Ectodermal cell (in vitro differentiated cells): ENCODE data around the gene APOH.
"Not testable (repeated sequence)": the region's sequence is repeated elsewhere in the genome, so short reads cannot be mapped to it uniquely, and the experiment has no call there.

Experiments
- H3K27ac ChIP-seq: 2 replicates; pipeline ENCODE4 v1.7.0; 2013; ENCODE audit warnings: mild to moderate bottlenecking, low read depth, low read length; ENCODE audit not compliant: insufficient read depth, poor library complexity, severe bottlenecking
- H3K27me3 ChIP-seq: 2 replicates; pipeline ENCODE4 v1.7.0; 2013; ENCODE audit warnings: mild to moderate bottlenecking, low read length; ENCODE audit not compliant: insufficient read depth, control insufficient read depth, poor library complexity, severe bottlenecking
- H3K36me3 ChIP-seq: one replicate; pipeline ENCODE4 v1.7.0; 2013; ENCODE audit warnings: low read length; ENCODE audit not compliant: control insufficient read depth, insufficient read depth
- H3K4me1 ChIP-seq: one replicate; pipeline ENCODE4 v1.7.0; 2013; ENCODE audit warnings: low read length; ENCODE audit not compliant: control insufficient read depth, insufficient read depth
- H3K4me3 ChIP-seq: 2 replicates; pipeline ENCODE4 v1.7.0; 2013; ENCODE audit warnings: low read depth, low read length, control low read depth; ENCODE audit not compliant: insufficient read depth
- H3K9me3 ChIP-seq: 2 replicates; pipeline ENCODE4 v1.7.0; 2013; ENCODE audit warnings: mild to moderate bottlenecking, low read length, moderate library complexity; ENCODE audit not compliant: control insufficient read depth
- WGBS, 2 experiments: methylation state at CpG; one replicate each; pipeline ENCODE4 v1.1.7; 2013; ENCODE audit warnings: missing lambda C conversion rate in 2 of 2; 5-methylcytosine and 5-hydroxymethylcytosine counted together

APOH gene

DNA sequence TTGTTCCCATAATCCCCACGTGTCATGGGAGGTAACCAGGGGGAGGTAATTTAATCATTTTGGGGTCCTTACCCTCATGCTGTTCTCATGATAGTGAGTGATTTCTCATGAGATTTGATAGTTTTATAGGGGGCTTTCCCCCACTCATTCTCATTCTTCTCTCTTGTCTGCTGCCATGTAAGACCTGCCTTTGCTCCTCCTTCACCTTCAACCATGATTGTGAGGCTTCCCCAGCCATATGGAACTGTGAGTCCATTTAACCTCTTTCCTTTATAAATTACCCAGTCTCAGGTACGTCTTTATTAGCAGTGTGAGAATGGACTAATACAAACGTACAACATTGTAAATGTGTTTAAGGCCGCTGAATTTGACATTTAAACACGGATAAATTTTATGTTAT lies 35.5 kb upstream of the APOH start:
- Histone ChIP-seq H3K4me3 (no peak overlapping the region), H3K9me3 (no peaks in the 10 kb centered on the region), H3K4me1 (no peaks in the 10 kb centered on the region), H3K27ac (no peak overlapping the region), H3K27me3 (no peaks in the 10 kb centered on the region), H3K36me3 (no peaks in the 10 kb centered on the region)
- 93 to 98% methylated on average over 3 to 5 of the region's 5 CpGs for whole genome bisulfite sequencing, 2 experiments

DNA sequence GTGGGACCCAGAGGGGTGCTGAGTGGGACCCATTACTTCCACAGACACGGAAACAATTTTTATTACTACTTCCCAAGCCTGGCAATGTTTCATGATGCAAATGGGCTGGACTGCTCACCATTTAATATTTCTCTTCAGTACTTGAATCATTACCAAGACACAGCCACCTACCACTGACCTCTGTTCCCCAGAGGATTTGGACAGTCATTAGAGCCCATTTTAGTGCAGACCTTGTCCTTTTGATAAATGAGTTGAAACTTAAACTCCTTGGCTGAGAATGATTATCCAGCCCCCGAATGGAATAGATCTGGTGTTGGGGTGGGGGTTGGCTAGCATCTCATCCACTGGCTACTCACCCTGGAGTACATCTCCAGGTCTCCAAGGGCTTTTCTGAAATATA lies 33.6 kb upstream of the APOH start:
- no peaks in the 10 kb centered on the region for H3K36me3 ChIP-seq
- H3K9me3 ChIP-seq, result no peaks in the 10 kb centered on the region
- H3K27me3 ChIP-seq, result no peaks in the 10 kb centered on the region
- no peaks in the 10 kb centered on the region for H3K4me1 ChIP-seq
- WGBS, 2 experiments, result 84 to 86% methylated on average over 2 of the region's 2 CpGs
- H3K4me3 ChIP-seq, result no peak overlapping the region
- no peak overlapping the region for H3K27ac ChIP-seq

DNA sequence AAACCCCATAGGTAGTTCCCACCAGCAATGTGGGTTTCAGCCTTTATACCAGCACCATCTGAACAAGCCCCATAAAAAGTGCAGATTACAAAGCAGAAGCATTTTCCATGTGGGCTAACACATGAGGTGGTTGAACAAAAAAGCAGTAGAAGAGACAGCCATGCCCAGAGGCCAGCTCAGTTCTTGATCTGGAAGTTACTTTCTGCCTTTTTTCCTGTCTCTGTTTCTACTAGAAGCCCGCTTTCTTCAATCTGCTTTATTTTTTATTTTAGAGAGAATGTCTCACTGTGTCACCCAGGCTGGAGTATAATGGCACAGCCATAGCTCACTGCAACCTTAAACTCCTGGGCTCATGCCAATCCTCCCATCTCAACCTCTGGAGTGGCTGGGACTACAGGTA lies 31.5 kb upstream of the APOH start:
- H3K9me3 ChIP-seq, result no peaks in the 10 kb centered on the region
- H3K4me1 ChIP-seq, result no peaks in the 10 kb centered on the region
- no peak overlapping the region for H3K4me3 ChIP-seq
- H3K36me3 ChIP-seq, result no peaks in the 10 kb centered on the region
- no peak overlapping the region for H3K27ac ChIP-seq
- WGBS, 2 experiments, result 70 to 89% methylated on average over 1 of the region's 1 CpG
- H3K27me3 ChIP-seq, result no peaks in the 10 kb centered on the region

DNA sequence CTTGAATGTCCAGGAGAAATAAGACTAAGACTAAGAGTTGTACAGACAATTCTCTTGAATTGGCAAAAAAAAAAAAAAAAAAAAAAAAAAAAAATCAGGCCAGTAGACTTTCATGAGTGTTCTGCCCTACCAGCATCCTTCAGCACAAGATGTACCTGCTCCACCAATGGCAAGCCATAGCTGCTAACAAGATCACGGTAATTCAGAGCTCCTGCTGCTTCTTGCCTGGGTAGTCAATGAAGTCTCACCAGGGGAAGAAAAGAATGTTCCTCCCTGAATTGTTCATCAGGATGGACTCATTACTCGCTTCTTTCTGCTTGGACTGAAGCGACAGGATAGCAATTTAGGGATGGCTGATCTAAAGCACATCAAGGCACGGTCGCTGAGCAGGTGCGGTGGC lies 31.1 kb upstream of the APOH start:
- WGBS, 2 experiments, result 76 to 79% methylated on average over 6 of the region's 6 CpGs
- no peaks in the 10 kb centered on the region for H3K4me1 ChIP-seq
- H3K27ac ChIP-seq, result no peak overlapping the region
- H3K27me3 ChIP-seq, result no peaks in the 10 kb centered on the region
- no peaks in the 10 kb centered on the region for H3K9me3 ChIP-seq
- H3K36me3 ChIP-seq, result no peaks in the 10 kb centered on the region
- H3K4me3 ChIP-seq, result no peak overlapping the region

DNA sequence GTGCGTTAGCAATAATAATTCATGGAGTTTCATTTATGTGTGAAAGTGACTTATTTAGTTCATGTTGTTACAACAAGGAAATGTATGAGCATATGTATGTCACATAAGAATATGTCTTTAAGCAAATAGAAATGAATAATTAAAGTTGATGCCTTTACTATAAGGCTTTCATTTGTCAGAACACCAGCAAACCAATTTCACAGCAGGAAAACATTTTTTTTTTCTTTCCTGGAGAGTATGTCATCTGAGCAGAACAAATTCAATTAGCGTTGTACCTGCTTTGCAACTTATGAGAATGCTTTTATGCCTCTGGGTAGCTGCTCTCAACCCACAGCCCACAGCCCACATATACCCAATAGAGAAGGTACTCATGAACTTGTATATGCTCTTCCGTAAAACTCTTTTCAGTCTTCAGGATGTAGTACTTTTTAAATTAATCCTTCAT lies 26.3 kb upstream of the APOH start:
- H3K9me3 ChIP-seq, result no peaks in the 10 kb centered on the region
- H3K4me3 ChIP-seq, result no peak overlapping the region
- H3K4me1 ChIP-seq, result no peaks in the 10 kb centered on the region
- no peaks in the 10 kb centered on the region for H3K36me3 ChIP-seq
- WGBS, 2 experiments, result 91 to 94% methylated on average over 2 to 3 of the region's 3 CpGs
- H3K27ac ChIP-seq, result no peak overlapping the region
- H3K27me3 ChIP-seq, result no peaks in the 10 kb centered on the region

DNA sequence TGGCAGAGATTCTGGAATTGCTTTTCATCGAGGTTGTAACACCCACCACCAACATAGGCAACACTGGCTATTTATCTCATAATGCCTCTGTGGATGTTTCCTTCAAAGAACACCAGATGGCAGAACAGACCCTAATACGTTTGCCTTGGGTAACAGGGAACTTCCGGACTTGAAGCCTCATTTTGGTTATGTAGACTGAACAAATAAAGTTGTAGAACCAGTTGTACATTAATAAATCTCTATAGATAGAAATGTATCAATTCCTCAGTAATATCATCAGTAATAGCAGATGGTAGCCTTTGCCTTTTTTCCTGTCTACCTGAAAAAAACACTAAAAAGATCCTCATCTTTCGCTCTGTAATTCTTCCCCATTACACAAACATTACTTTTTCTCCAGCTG lies 25.9 kb upstream of the APOH start:
- WGBS, 2 experiments, result 58 to 59% methylated on average over 3 to 4 of the region's 4 CpGs
- Histone ChIP-seq H3K4me3 (no peak overlapping the region), H3K27me3 (no peaks in the 10 kb centered on the region), H3K36me3 (no peaks in the 10 kb centered on the region), H3K27ac (no peak overlapping the region), H3K4me1 (no peaks in the 10 kb centered on the region), H3K9me3 (no peaks in the 10 kb centered on the region)

DNA sequence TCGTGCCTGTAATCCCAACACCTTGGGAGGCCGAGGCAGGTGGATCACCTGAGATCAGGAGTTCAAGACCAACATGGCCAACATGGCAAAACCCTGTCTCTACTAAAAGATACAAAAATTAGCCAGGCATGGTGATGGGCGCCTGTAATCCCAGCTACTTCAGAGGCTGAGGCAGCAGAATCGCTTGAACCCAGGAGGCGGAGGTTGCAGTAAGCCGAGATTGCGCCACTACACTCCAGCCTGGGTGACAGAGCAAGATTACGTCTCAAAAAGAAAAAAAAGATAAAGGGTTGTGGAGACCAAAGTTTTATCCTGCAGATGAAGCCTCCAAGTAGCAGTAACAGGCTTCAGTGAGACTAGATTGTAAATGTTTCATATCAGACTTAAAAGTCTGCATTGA lies 24.2 kb upstream of the APOH start:
- H3K4me3 ChIP-seq, H3K9me3 ChIP-seq, H3K27ac ChIP-seq, H3K4me1 ChIP-seq, H3K36me3 ChIP-seq, H3K27me3 ChIP-seq: not testable (repeated sequence)
- WGBS, 2 experiments, result 89 to 92% methylated on average over 8 of the region's 8 CpGs

GRCh38 chr17:66250686-66251085 lies 21.5 kb upstream of the APOH start:
- no peaks in the 10 kb centered on the region for H3K27me3 ChIP-seq
- WGBS, 2 experiments, result 89 to 93% methylated on average over 3 of the region's 3 CpGs
- H3K9me3 ChIP-seq, result no peaks in the 10 kb centered on the region
- no peak overlapping the region for H3K4me3 ChIP-seq
- no peaks in the 10 kb centered on the region for H3K36me3 ChIP-seq
- no peak overlapping the region for H3K27ac ChIP-seq
- no peaks in the 10 kb centered on the region for H3K4me1 ChIP-seq

GRCh38 chr17:66248285-66248684 lies 19.1 kb upstream of the APOH start:
- 91% methylated on average over 5 of the region's 5 CpGs for WGBS, 2 experiments

GRCh38 chr17:66241839-66242238 lies 12.6 kb upstream of the APOH start:
- 83 to 88% methylated on average over 1 of the region's 1 CpG for WGBS, 2 experiments
- H3K4me1 ChIP-seq, result no peaks in the 10 kb centered on the region

More at GRCh38 chr17:66248285-66248684, 19.1 kb upstream of the APOH start:
- no peaks in the 10 kb centered on the region for H3K9me3 ChIP-seq
- H3K27me3 ChIP-seq, result no peaks in the 10 kb centered on the region
- H3K4me3 ChIP-seq, result no peak overlapping the region
- no peak overlapping the region for H3K27ac ChIP-seq
- no peaks in the 10 kb centered on the region for H3K36me3 ChIP-seq
- H3K4me1 ChIP-seq, result no peaks in the 10 kb centered on the region

DNA sequence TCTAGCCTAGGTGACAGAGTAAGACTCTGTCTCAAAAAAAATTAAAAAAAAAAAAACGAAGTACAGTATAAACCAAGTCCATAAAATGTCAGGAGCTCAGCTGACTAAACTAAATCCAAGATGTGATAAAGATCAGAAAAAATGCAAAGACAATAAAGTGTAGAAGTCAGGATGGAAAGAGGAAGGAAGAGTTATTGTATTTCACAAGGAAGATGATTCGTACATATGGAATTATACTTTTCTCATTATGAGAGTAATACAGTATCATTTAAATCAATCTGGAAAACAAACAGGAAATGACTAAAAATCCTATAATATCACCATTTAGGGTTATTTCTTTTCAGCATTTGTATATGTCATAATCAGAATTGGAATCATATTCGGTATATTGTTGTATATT lies 11.4 kb upstream of the APOH start:
- H3K36me3 ChIP-seq, result no peaks in the 10 kb centered on the region
- H3K4me1 ChIP-seq, result no peaks in the 10 kb centered on the region
- WGBS, 2 experiments, result 80% methylated on average over 1 of the region's 3 CpGs; no CpG with 5 or more reads in 1 of the 2 experiments
- no peaks in the 10 kb centered on the region for H3K9me3 ChIP-seq
- H3K4me3 ChIP-seq, result no peak overlapping the region
- H3K27ac ChIP-seq, result no peak overlapping the region
- H3K27me3 ChIP-seq, result no peaks in the 10 kb centered on the region

More at GRCh38 chr17:66241839-66242238, 12.6 kb upstream of the APOH start:
- H3K27ac ChIP-seq, result no peak overlapping the region
- H3K36me3 ChIP-seq, result no peaks in the 10 kb centered on the region
- H3K9me3 ChIP-seq, result no peaks in the 10 kb centered on the region
- H3K27me3 ChIP-seq, result no peaks in the 10 kb centered on the region
- H3K4me3 ChIP-seq, result no peak overlapping the region
